Fibroblast of peridontal ligament (primary cell): ENCODE data around the gene PRDM7.
"Not testable (repeated sequence)": the region's sequence is repeated elsewhere in the genome, so short reads cannot be mapped to it uniquely, and the experiment has no call there.

ENCODE experiments used
- DNase-seq: peaks from one replicate; pipeline ENCODE4 v3.0.0-alpha.2; 2010; ENCODE audit errors: extremely low read depth

The PRDM7 gene

DNA sequence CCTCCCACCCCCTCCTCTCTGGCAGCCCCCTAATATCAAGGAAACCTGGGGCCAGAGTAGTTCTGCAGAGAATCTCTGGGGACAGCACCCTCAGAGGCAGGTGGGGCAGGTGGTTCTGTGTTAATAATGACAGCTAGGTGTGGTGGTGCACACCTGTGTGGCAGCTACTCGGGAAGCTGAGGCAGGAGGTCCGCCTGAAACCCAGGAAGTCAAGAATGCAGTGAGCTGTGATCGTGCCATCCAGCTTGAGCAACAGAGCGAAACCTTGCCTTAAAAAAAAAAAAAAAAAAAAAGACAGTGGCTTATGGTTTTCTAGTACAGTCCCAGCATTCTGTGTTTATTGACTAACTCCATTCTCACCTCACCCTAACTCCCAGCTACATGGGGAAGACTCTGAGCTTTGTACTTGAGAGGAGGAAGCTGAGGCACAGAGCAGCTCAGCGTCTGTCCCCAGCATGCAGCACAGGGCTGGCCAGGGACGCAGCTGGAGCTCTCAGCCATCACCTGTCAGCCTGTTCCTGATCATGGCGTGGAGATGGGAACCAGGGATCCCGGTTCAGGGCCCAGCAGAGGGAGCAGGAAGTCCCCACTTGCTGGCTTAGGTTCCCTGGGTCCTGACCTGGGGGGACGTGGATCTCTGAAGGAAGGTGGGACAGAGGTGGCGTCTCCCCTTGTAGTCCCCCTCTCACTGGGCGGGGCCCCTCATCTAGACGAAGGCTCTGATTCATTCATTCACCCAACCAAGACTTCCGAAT lies 64.0 kb downstream of the PRDM7 start:
- DNase-seq, result no peak

GRCh38 chr16:90011908-90012501 lies 65.1 kb downstream of the PRDM7 start:
- DNase-seq, result no peak

GRCh38 chr16:90011508-90011819 lies 65.7 kb downstream of the PRDM7 start:
- DNase-seq, result no peak

DNA sequence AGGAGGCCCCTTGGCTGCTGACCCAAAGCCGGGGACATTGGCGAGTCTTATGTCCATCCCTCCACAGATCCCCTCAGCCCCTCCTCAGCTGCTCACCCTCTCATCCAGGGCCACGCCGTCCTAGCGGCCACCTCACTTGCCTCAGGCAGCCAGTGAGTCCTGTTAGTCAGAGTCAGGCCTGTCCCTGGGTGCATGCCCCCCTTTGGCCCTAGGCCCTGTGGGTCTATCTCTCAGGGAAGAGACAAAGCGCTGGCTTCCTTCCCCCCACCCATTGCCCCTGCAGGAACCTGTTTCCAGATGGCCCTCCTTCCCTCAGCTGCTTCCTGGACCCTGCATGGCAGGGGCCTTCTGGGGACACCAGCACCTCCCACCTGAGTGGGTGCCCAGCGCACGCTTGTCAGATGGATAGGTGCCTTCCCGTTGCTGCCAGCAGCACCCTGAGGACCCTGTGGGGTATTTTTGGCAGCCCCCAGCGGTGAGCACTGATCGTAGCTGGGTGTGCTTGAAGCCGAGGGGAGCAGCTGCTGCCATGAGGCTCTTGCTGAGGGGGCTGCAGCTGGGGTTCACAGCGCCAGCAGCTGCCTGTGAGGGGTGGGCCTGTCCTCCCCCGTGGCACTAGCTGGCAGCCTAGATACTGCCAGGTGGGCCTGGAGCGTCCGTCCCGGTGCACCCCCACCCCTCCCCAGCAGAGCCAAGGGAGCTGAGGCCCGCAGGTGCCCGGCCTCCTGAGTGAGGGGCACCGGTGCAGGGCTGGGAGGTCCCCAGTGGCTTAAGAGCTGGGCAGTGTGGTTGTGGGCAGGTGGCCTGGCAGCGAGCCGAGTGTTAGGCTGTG lies 66.2 kb downstream of the PRDM7 start:
- DNase-seq, result no peak

- DNase-seq, result no peak
Measured at GRCh38 chr16:90009172-90009899, 67.8 kb downstream of the PRDM7 start.

GRCh38 chr16:90008708-90009145 lies 68.4 kb downstream of the PRDM7 start:
- DNase-seq, result no peak

GRCh38 chr16:90007635-90008234 lies 69.4 kb downstream of the PRDM7 start:
- DNase-seq, result not testable (repeated sequence)

DNA sequence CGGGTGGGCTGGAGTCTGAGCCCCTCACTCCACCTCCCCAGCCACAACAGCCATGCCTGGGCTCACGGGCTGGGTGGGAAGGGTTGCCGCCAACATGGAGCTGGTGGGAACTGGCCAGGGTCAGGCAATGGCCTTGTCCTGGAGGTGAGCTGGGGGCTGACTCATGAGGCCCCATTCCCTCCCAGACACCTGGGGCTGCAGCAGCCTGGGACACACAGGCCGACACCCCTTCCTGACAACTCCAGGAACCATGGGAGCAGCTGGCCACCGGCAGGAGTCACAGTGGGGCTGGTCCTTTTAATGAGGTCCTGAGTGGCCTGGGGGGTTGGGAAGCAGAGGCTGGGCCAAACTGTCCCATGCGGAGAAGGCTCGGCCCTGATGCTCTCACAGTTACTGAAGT lies 70.1 kb downstream of the PRDM7 start:
- DNase-seq, result no peak
